ENCODE results near the gene RTN4RL1. TPM values are rescaled to one million over a fixed set of nuclear protein-coding genes. Genes with fewer than 3 reads are reported as not detected.

RTN4RL1 gene
- total RNA-seq, 2 donors from 2014 or later = 0.09 TPM; not detected in 1

- ATAC-seq (replicated peaks) = no peak
- H3K27ac Mint-ChIP-seq = no peak overlapping the region
- peaks cover 6% of the 10 kb centered on the region for H3K4me1 Mint-ChIP-seq
- no peaks in the 10 kb centered on the region for H3K36me3 Mint-ChIP-seq (ENCODE audit: low read depth)
- no peaks in the 10 kb centered on the region for H3K27me3 Mint-ChIP-seq
- no peak overlapping the region for H3K4me3 Mint-ChIP-seq
- no peaks in the 10 kb centered on the region for H3K9me3 Mint-ChIP-seq
Measured at GRCh38 chr17:1943436-1943831, 81.7 kb downstream of the RTN4RL1 start.

GRCh38 chr17:1942666-1943435, 82.3 kb downstream of the RTN4RL1 start:
- ATAC-seq (replicated peaks) = no peak
- Mint-ChIP-seq H3K27ac (no peak overlapping the region), H3K4me3 (no peak overlapping the region), H3K9me3 (no peaks in the 10 kb centered on the region), H3K4me1 (peaks cover 6% of the 10 kb centered on the region), H3K27me3 (no peaks in the 10 kb centered on the region), H3K36me3 (ENCODE audit: low read depth) (no peaks in the 10 kb centered on the region)

GRCh38 chr17:1942066-1942365, 83.1 kb downstream of the RTN4RL1 start:
- H3K4me3 Mint-ChIP-seq = no peak overlapping the region
- H3K27me3 Mint-ChIP-seq = no peaks in the 10 kb centered on the region
- H3K9me3 Mint-ChIP-seq = no peaks in the 10 kb centered on the region
- H3K4me1 Mint-ChIP-seq = peaks cover 6% of the 10 kb centered on the region
- no peak overlapping the region for H3K27ac Mint-ChIP-seq
- ATAC-seq (replicated peaks) = no peak
- H3K36me3 Mint-ChIP-seq (ENCODE audit: low read depth) = no peaks in the 10 kb centered on the region

GRCh38 chr17:1941272-1942065, 83.7 kb downstream of the RTN4RL1 start:
- H3K4me1 Mint-ChIP-seq = peaks cover 3% of the 10 kb centered on the region
- H3K27me3 Mint-ChIP-seq = no peaks in the 10 kb centered on the region

GRCh38 chr17:1940810-1941185, 84.3 kb downstream of the RTN4RL1 start:
- Mint-ChIP-seq H3K4me1 (no peaks in the 10 kb centered on the region), H3K27me3 (no peaks in the 10 kb centered on the region), H3K4me3 (no peak overlapping the region), H3K27ac (no peak overlapping the region), H3K36me3 (ENCODE audit: low read depth) (no peaks in the 10 kb centered on the region), H3K9me3 (no peaks in the 10 kb centered on the region)
- ATAC-seq (replicated peaks) = no peak

More at GRCh38 chr17:1941272-1942065, 83.7 kb downstream of the RTN4RL1 start:
- H3K36me3 Mint-ChIP-seq (ENCODE audit: low read depth) = no peaks in the 10 kb centered on the region
- H3K4me3 Mint-ChIP-seq = no peak overlapping the region
- H3K27ac Mint-ChIP-seq = no peak overlapping the region
- H3K9me3 Mint-ChIP-seq = no peaks in the 10 kb centered on the region
- no peak for ATAC-seq (replicated peaks)

- H3K27ac Mint-ChIP-seq = no peak overlapping the region
- no peaks in the 10 kb centered on the region for H3K27me3 Mint-ChIP-seq
- no peaks in the 10 kb centered on the region for H3K9me3 Mint-ChIP-seq
- no peak overlapping the region for H3K4me3 Mint-ChIP-seq
- no peak for ATAC-seq (replicated peaks)
- no peaks in the 10 kb centered on the region for H3K4me1 Mint-ChIP-seq
- no peaks in the 10 kb centered on the region for H3K36me3 Mint-ChIP-seq (ENCODE audit: low read depth)
Measured at GRCh38 chr17:1939981-1940809, 84.9 kb downstream of the RTN4RL1 start.

GRCh38 chr17:1937461-1937860, 87.7 kb downstream of the RTN4RL1 start:
- H3K4me1 Mint-ChIP-seq = no peaks in the 10 kb centered on the region
- no peak overlapping the region for H3K4me3 Mint-ChIP-seq
- H3K27me3 Mint-ChIP-seq = no peaks in the 10 kb centered on the region
- H3K36me3 Mint-ChIP-seq (ENCODE audit: low read depth) = no peaks in the 10 kb centered on the region
- no peaks in the 10 kb centered on the region for H3K9me3 Mint-ChIP-seq
- H3K27ac Mint-ChIP-seq = no peak overlapping the region
- ATAC-seq (replicated peaks) = no peak

GRCh38 chr17:1936766-1937165, 88.4 kb downstream of the RTN4RL1 start:
- ATAC-seq (replicated peaks) = no peak
- Mint-ChIP-seq H3K9me3 (no peaks in the 10 kb centered on the region), H3K36me3 (ENCODE audit: low read depth) (no peaks in the 10 kb centered on the region), H3K4me1 (no peaks in the 10 kb centered on the region), H3K27me3 (no peaks in the 10 kb centered on the region), H3K4me3 (no peak overlapping the region), H3K27ac (no peak overlapping the region)

- Mint-ChIP-seq H3K27me3 (no peaks in the 10 kb centered on the region), H3K36me3 (ENCODE audit: low read depth) (no peaks in the 10 kb centered on the region), H3K4me3 (no peak overlapping the region), H3K27ac (peak overlapping the region; percentile 17), H3K4me1 (no peaks in the 10 kb centered on the region), H3K9me3 (no peaks in the 10 kb centered on the region)
- no peak for ATAC-seq (replicated peaks)
Measured at GRCh38 chr17:1934901-1935300, 90.2 kb downstream of the RTN4RL1 start.

GRCh38 chr17:1933875-1934715, 91.0 kb downstream of the RTN4RL1 start:
- H3K9me3 Mint-ChIP-seq = no peaks in the 10 kb centered on the region
- no peaks in the 10 kb centered on the region for H3K4me1 Mint-ChIP-seq
- H3K4me3 Mint-ChIP-seq = no peak overlapping the region
- H3K27me3 Mint-ChIP-seq = no peaks in the 10 kb centered on the region
- ATAC-seq (replicated peaks) = no peak
- no peak overlapping the region for H3K27ac Mint-ChIP-seq
- no peaks in the 10 kb centered on the region for H3K36me3 Mint-ChIP-seq (ENCODE audit: low read depth)

- no peak overlapping the region for H3K4me3 Mint-ChIP-seq
- no peak overlapping the region for H3K27ac Mint-ChIP-seq
- H3K36me3 Mint-ChIP-seq (ENCODE audit: low read depth) = no peaks in the 10 kb centered on the region
- no peak for ATAC-seq (replicated peaks)
- H3K4me1 Mint-ChIP-seq = no peaks in the 10 kb centered on the region
- H3K27me3 Mint-ChIP-seq = no peaks in the 10 kb centered on the region
- no peaks in the 10 kb centered on the region for H3K9me3 Mint-ChIP-seq
Measured at GRCh38 chr17:1931844-1932579, 93.1 kb downstream of the RTN4RL1 start.

GRCh38 chr17:1930337-1930645, 94.8 kb downstream of the RTN4RL1 start:
- ATAC-seq (replicated peaks) = no peak
- Mint-ChIP-seq H3K4me3 (no peak overlapping the region), H3K4me1 (no peaks in the 10 kb centered on the region), H3K27ac (no peak overlapping the region), H3K27me3 (no peaks in the 10 kb centered on the region), H3K36me3 (ENCODE audit: low read depth) (no peaks in the 10 kb centered on the region), H3K9me3 (no peaks in the 10 kb centered on the region)

- no peak for ATAC-seq (replicated peaks)
- no peaks in the 10 kb centered on the region for H3K4me1 Mint-ChIP-seq
- no peak overlapping the region for H3K4me3 Mint-ChIP-seq
- H3K27ac Mint-ChIP-seq = no peak overlapping the region
- H3K27me3 Mint-ChIP-seq = no peaks in the 10 kb centered on the region
- no peaks in the 10 kb centered on the region for H3K9me3 Mint-ChIP-seq
- H3K36me3 Mint-ChIP-seq (ENCODE audit: low read depth) = no peaks in the 10 kb centered on the region
Measured at GRCh38 chr17:1928976-1929375, 96.2 kb downstream of the RTN4RL1 start.

GRCh38 chr17:1920948-1921351, 104.2 kb downstream of the RTN4RL1 start:
- no peak for ATAC-seq (replicated peaks)
- H3K9me3 Mint-ChIP-seq = no peaks in the 10 kb centered on the region

More at GRCh38 chr17:1920948-1921351, 104.2 kb downstream of the RTN4RL1 start:
- Mint-ChIP-seq H3K27ac (no peak overlapping the region), H3K4me1 (no peaks in the 10 kb centered on the region), H3K4me3 (no peak overlapping the region), H3K27me3 (no peaks in the 10 kb centered on the region), H3K36me3 (ENCODE audit: low read depth) (no peaks in the 10 kb centered on the region)

Measured in activated T-helper 17 cell treated with anti-CD3 and anti-CD28 coated beads, Interleukin-2, amount 50 U/mL, for 72 hours (primary cell).